ENCODE data around the gene PTPRJ. TPM values are rescaled to one million over a fixed set of nuclear protein-coding genes. Genes with fewer than 3 reads are reported as not detected.
A peak's percentile ranks its signal among the peaks of the same experiment; 100 is the strongest.

PTPRJ gene
- total and polyA plus RNA-seq, 2 experiments from 2014 or later, result 8.9 to 12.4 TPM

DNA sequence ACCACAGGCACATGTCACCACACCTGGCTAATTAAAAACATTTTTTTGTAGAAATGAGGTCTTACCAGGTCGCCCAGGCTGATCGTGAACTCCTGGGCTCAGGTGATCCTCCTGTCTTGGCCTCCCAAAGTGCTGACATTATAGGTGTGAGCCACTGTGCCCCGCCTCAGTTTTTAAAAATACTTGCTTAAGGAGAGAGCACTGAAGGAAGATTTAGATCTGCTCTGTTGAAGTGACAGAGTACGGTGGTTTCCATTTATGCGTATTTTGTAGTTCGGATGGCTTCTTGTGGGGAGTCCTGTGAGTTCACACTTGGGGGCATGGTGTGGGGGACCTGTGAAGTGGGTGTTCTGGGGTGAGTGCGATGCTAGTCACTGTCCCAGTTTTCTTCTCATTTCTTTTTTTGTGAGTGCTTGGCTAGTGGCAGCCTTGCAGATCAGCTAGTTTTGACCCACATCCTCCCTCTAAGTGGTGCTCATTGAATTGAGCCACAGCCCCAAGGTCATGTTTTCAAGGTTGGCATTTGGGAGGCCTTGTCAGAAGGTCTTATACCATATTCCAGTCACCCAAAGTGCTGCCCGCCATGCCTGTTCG lies 31.5 kb downstream of the PTPRJ start:
- H3K27ac ChIP-seq, result no peak overlapping the region
- no peaks in the 10 kb centered on the region for H3K36me3 ChIP-seq
- H3K4me1 ChIP-seq (ENCODE audit: low read depth), result peaks cover 13% of the 10 kb centered on the region
- no peaks in the 10 kb centered on the region for H3K27me3 ChIP-seq
- TF ChIP-seq, protein P1, sequence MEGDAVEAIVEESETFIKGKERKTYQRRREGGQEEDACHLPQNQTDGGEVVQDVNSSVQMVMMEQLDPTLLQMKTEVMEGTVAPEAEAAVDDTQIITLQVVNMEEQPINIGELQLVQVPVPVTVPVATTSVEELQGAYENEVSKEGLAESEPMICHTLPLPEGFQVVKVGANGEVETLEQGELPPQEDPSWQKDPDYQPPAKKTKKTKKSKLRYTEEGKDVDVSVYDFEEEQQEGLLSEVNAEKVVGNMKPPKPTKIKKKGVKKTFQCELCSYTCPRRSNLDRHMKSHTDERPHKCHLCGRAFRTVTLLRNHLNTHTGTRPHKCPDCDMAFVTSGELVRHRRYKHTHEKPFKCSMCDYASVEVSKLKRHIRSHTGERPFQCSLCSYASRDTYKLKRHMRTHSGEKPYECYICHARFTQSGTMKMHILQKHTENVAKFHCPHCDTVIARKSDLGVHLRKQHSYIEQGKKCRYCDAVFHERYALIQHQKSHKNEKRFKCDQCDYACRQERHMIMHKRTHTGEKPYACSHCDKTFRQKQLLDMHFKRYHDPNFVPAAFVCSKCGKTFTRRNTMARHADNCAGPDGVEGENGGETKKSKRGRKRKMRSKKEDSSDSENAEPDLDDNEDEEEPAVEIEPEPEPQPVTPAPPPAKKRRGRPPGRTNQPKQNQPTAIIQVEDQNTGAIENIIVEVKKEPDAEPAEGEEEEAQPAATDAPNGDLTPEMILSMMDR (IDR thresholded peaks at IDR 0.05; ENCODE audit: low read depth, low read length), result no peak
- H3K4me3 ChIP-seq, result no peak overlapping the region
- no peaks in the 10 kb centered on the region for H3K9me3 ChIP-seq (ENCODE audit: low read depth)
- DNase-seq (ENCODE audit: low read depth in 1 of 2, low spot score in 1 of 2), result no peak

DNA sequence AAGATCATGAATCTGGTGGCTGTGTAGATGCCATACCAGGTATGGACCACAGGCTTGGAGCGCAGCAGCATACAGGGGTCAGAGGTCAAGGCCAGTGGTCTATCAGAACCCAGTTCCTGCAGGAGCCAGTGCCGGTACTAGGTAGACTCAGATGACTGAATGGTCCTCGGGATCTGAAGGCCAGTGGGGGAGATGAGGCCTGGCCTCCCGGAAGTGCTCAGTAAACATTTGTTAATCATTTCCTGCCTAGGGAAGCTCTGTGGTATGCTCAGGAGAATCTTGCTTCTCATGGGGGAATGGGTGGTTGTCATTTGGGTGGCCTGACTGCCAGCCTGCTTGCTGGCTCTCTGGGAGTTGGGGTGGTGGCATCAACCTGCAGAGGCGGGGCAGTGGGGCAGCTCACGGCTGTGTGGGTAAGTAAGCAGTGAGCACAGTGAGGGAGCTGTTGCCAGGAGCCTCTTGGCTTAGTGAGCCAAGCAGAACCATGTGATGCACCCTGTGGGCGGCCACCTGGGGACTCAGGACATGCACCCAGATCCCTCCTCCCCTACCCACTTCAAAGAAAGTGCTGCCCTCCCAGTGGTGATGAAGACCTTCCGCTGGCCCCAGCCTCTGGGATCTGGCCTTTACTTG lies 33.0 kb downstream of the PTPRJ start:
- H3K9me3 ChIP-seq (ENCODE audit: low read depth), result no peaks in the 10 kb centered on the region
- H3K4me1 ChIP-seq (ENCODE audit: low read depth), result peaks cover 21% of the 10 kb centered on the region
- TF ChIP-seq, protein P1 (IDR thresholded peaks at IDR 0.05; ENCODE audit: low read depth, low read length), result no peak

DNA sequence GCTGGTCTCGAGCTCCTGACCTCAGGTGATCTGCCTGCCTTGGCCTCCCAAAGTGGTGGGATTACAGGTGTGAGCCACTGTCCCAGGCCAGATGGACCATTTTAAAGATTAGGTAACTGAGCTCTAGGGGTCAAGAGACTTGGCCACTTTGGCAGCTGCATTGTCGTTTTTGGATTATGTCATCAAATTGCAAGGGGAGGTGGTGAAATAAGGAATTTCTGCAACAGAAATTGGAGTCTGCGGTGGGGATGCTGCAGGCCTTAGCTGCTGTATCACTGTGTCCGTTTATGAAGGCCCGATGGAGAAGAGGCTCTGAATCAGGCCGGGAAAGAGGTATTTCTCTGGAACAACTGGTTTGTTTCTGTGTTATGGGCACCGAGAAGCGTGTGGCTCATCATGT lies 34.6 kb downstream of the PTPRJ start:
- H3K27me3 ChIP-seq, result no peaks in the 10 kb centered on the region
- no peaks in the 10 kb centered on the region for H3K36me3 ChIP-seq
- no peaks in the 10 kb centered on the region for H3K9me3 ChIP-seq (ENCODE audit: low read depth)
- H3K27ac ChIP-seq, result no peak overlapping the region
- peaks cover 33% of the 10 kb centered on the region for H3K4me1 ChIP-seq (ENCODE audit: low read depth)
- TF ChIP-seq, protein P1 (IDR thresholded peaks at IDR 0.05; ENCODE audit: low read depth, low read length), result no peak
- no peak for DNase-seq (ENCODE audit: low read depth in 1 of 2, low spot score in 1 of 2)
- no peak overlapping the region for H3K4me3 ChIP-seq

More for the DNA sequence above, 33.0 kb downstream of the PTPRJ start:
- Histone ChIP-seq H3K27ac (no peak overlapping the region), H3K27me3 (no peaks in the 10 kb centered on the region), H3K36me3 (no peaks in the 10 kb centered on the region), H3K4me3 (no peak overlapping the region)
- no peak for DNase-seq (ENCODE audit: low read depth in 1 of 2, low spot score in 1 of 2)

DNA sequence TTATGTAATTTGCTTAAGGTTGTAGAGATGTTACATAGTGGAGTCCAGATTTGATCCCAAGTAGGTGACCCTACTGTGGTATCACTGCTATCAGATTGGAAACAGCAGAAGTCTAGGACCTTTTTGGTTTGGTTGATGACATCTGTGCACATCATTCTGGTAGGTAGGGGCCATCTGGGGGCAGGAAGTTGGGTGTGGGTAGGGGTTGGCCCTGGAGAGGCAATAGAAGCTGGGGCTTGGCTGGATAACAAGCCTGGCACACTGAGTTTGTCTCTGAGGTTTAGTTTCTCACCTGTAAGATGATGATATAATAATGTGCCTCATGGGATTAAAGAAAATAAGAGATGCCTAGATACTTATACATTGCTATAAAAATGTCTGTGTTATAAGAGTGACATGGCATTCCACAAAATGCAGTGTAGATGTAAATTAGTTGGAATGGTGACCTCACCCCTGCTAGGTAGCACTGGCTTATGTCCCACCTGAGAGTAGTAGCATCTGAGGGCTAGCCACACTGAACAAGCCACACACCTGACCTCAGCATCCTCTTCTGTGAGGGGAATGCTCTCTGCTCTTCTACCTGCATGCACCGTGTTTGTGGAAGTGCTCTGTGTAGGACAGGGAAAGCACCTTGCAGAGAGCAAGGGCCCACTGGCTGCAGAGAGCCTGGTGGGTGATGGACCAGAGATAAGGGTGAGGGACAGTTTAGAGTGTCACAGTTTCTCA lies 36.9 kb downstream of the PTPRJ start:
- H3K27me3 ChIP-seq, result no peaks in the 10 kb centered on the region
- no peak overlapping the region for H3K4me3 ChIP-seq
- TF ChIP-seq, protein P1 (IDR thresholded peaks at IDR 0.05; ENCODE audit: low read depth, low read length), result no peak
- H3K27ac ChIP-seq, result no peak overlapping the region
- peaks cover 24% of the 10 kb centered on the region for H3K4me1 ChIP-seq (ENCODE audit: low read depth)
- no peak for DNase-seq (ENCODE audit: low read depth in 1 of 2, low spot score in 1 of 2)
- no peaks in the 10 kb centered on the region for H3K36me3 ChIP-seq
- no peaks in the 10 kb centered on the region for H3K9me3 ChIP-seq (ENCODE audit: low read depth)

DNA sequence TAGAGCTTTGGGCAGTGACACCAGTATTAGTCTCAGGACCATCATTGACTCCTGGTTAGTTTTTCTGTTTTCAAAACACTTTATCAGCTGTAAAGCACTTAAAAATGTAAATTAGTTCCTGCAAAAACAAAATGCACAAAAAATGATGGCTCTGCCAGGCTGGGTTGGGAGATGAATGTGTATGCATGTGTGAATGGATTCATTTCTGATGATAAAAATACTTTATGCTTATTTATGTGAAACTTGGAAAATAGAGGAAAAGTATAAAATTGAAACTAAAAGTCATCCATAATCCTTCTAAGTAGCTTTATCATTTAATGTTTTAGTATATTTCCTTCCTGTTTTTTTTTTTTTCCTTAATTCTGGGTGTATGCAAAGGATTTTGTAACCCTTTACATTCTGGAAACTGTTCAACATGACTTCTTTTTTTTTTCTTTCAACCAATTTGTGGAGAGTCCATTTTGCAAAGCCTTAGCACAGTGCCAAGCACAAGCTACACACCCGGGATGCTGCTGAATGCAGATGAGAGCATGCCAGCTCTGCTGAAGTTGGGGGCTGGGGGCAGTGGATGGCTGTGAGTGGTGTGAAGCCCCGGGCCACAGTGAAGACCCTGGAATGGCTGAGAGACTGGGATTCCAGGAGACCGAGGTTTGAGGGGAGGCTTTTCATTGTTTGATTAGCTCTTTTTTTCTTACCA lies 37.6 kb downstream of the PTPRJ start:
- DNase-seq (ENCODE audit: low read depth in 1 of 2, low spot score in 1 of 2), result no peak
- TF ChIP-seq, protein P1 (IDR thresholded peaks at IDR 0.05; ENCODE audit: low read depth, low read length), result no peak
- H3K4me3 ChIP-seq, result no peak overlapping the region

More for the DNA sequence above, 37.6 kb downstream of the PTPRJ start:
- Histone ChIP-seq H3K27ac (peak overlapping the region; percentile 85), H3K27me3 (no peaks in the 10 kb centered on the region), H3K9me3 (ENCODE audit: low read depth) (no peaks in the 10 kb centered on the region), H3K4me1 (ENCODE audit: low read depth) (peaks cover 24% of the 10 kb centered on the region), H3K36me3 (no peaks in the 10 kb centered on the region)

All from cardiac muscle cell (in vitro differentiated cells and primary cell).